Breast epithelium (tissue), 4 donors: Measurements from ENCODE around the gene C1RL. TPM values are rescaled to one million over a fixed set of nuclear protein-coding genes. Genes with fewer than 3 reads are reported as not detected.

Experiments used
- DNase-seq, 2 donors: peaks; one replicate each; pipeline ENCODE4 v3.0.0-alpha.2; 2019; ENCODE audit warnings: low spot score in 2 of 2
- H3K27ac ChIP-seq, 2 donors: fragments of 200-600 bp; sonication (generic) in 1 of 2; one replicate each; pipeline ENCODE4 v1.5.1; 2016 to 2019; ENCODE audit warnings: mild to moderate bottlenecking in 1 of 2
- H3K27me3 ChIP-seq, 2 donors: fragments of 200-600 bp; sonication (generic) in 1 of 2; one replicate each; pipeline versions ENCODE4 v1.5.1 to v1.6.0; 2017 to 2019; ENCODE audit warnings: control low read depth in 1 of 2, mild to moderate bottlenecking in 1 of 2
- H3K36me3 ChIP-seq: fragments of 200-600 bp; one replicate; pipeline ENCODE4 v1.5.1; 2019
- H3K4me1 ChIP-seq, 2 donors: fragments of 200-600 bp; sonication (generic); one replicate each; pipeline ENCODE4 v1.5.1; 2016 to 2019; ENCODE audit warnings: control low read depth in 1 of 2
- H3K4me3 ChIP-seq, 3 donors: fragments of 200-600 bp; sonication (generic); 1 replicate in 2 of 3; 2 replicates in 1 of 3; pipeline ENCODE4 v1.5.1; 2016 to 2019; ENCODE audit warnings: mild to moderate bottlenecking in 3 of 3, moderate library complexity in 2 of 3
- H3K9me3 ChIP-seq, 2 donors: fragments of 200-600 bp; sonication (generic) in 1 of 2; one replicate each; pipeline ENCODE4 v1.5.1; 2016 to 2019; ENCODE audit warnings: control low read depth in 1 of 2
- POLR2A ChIP-seq: fragments of 450-650 bp; IDR thresholded peaks from one replicate; pipeline ENCODE4 v1.6.1; 2016; ENCODE audit warnings: antibody characterized with exemption, mild to moderate bottlenecking, moderate library complexity
- POLR2AphosphoS5 ChIP-seq, 3 donors: sonication (generic); formaldehyde crosslinking; IDR thresholded peaks; one replicate each; pipeline ENCODE4 v1.6.1; 2017; ENCODE audit warnings: antibody characterized with exemption in 3 of 3
- intact Hi-C: fragments of 100-400 bp; cut with DNase I; formaldehyde crosslinking; loops from one replicate; pipeline ENCODE4 v1.15.1; 2023; ENCODE audit warnings: low total_unique reads
- total RNA-seq, 3 donors: library from RNA; depleted of rRNA; stranded (reverse); fragments of >200 nt; gene quantifications; one replicate each; pipeline ENCODE4 v1.1.0, GENCODE V29; 2016
- TF ChIP-seq, protein P1 (sequence below), 3 donors: fragments of 450-650 bp; IDR thresholded peaks; one replicate each; pipeline ENCODE4 v1.5.1; 2016 to 2017; ENCODE audit warnings: antibody characterized with exemption in 3 of 3, mild to moderate bottlenecking in 3 of 3, moderate library complexity in 3 of 3

C1RL gene
- total RNA-seq, 3 donors from 2014 or later: 80.6 to 138 (median 124) TPM

- Histone ChIP-seq H3K9me3 (no peaks in the 10 kb centered on the region), H3K27ac (peak overlapping the region in 1 of 2 donors; percentile 56), H3K4me1 (peaks cover 0 to 3% of the 10 kb centered on the region in 2 donors), H3K36me3 (no peaks in the 10 kb centered on the region), H3K4me3 (no peak overlapping the region), H3K27me3 (no peaks in the 10 kb centered on the region)
- no peak for DNase-seq
- intact Hi-C loops: no loop called here
- TF ChIP-seq, protein P1, sequence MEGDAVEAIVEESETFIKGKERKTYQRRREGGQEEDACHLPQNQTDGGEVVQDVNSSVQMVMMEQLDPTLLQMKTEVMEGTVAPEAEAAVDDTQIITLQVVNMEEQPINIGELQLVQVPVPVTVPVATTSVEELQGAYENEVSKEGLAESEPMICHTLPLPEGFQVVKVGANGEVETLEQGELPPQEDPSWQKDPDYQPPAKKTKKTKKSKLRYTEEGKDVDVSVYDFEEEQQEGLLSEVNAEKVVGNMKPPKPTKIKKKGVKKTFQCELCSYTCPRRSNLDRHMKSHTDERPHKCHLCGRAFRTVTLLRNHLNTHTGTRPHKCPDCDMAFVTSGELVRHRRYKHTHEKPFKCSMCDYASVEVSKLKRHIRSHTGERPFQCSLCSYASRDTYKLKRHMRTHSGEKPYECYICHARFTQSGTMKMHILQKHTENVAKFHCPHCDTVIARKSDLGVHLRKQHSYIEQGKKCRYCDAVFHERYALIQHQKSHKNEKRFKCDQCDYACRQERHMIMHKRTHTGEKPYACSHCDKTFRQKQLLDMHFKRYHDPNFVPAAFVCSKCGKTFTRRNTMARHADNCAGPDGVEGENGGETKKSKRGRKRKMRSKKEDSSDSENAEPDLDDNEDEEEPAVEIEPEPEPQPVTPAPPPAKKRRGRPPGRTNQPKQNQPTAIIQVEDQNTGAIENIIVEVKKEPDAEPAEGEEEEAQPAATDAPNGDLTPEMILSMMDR (IDR thresholded peaks at IDR 0.05): no peak
- no peak for TF ChIP-seq POLR2A
- TF ChIP-seq POLR2AphosphoS5 (IDR thresholded peaks at IDR 0.05): no peak
These were observed 33.5 kb downstream of the C1RL start for GRCh38 chr12:7075518-7075917.

- Histone ChIP-seq H3K4me1 (peaks cover 0 to 2% of the 10 kb centered on the region in 2 donors), H3K27ac (no peak overlapping the region), H3K4me3 (no peak overlapping the region), H3K27me3 (no peaks in the 10 kb centered on the region), H3K9me3 (no peaks in the 10 kb centered on the region), H3K36me3 (no peaks in the 10 kb centered on the region)
- intact Hi-C loops: no loop called here
- no peak for TF ChIP-seq POLR2A
- TF ChIP-seq POLR2AphosphoS5 (IDR thresholded peaks at IDR 0.05): no peak
- TF ChIP-seq, protein P1 (IDR thresholded peaks at IDR 0.05): no peak
- no peak for DNase-seq
These were observed 35.1 kb downstream of the C1RL start for GRCh38 chr12:7073946-7074345.

DNA sequence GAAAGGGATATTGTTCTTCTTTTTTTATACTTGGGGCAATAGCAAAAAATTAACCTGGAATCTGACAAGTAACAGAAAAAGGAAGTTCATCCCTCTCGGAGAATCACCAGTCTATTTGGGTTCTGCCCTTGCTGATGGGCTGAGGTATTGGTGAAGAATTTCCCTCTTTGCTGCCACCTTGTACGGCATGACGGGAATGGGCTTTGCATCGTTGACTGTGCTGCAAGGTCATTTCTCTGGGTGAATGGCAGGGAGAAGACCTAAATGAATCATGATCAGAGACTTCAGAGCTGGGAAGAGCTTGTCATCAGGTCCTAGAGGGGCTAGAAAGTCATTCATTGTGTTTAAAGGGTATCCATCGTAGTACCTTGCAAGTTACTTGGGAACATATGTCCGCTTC lies 36.5 kb downstream of the C1RL start:
- H3K36me3 ChIP-seq: no peaks in the 10 kb centered on the region
- intact Hi-C loops: no loop called here
- no peaks in the 10 kb centered on the region for H3K4me1 ChIP-seq
- no peaks in the 10 kb centered on the region for H3K9me3 ChIP-seq
- no peak overlapping the region for H3K4me3 ChIP-seq
- H3K27ac ChIP-seq: no peak overlapping the region
- DNase-seq: no peak
- no peaks in the 10 kb centered on the region for H3K27me3 ChIP-seq
- TF ChIP-seq, protein P1 (IDR thresholded peaks at IDR 0.05): no peak
- TF ChIP-seq POLR2A (no peak), POLR2AphosphoS5 (IDR thresholded peaks at IDR 0.05) (no peak)

DNA sequence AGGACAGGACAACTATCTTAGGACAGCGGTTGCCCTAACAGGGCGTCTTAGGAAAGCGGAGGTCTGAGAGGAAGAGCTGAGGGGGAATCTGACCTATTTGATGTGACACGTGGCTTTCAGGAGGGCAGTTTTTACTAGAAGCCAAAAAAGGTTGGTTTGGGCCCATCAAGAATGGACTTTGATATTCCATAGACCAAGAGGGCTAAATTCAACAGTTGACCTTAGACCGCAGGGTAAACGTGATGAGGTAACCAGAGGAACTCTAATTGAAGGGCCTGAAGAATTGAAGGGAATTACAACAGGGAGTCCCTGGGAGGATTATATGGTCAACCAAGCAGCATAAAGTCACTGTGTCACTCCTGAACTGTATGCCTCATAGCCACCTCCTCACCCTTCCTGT lies 37.0 kb downstream of the C1RL start:
- no peak overlapping the region for H3K4me3 ChIP-seq
- intact Hi-C loops: no loop called here
- H3K9me3 ChIP-seq: no peaks in the 10 kb centered on the region

GRCh38 chr12:7069386-7069785 lies 39.6 kb downstream of the C1RL start:
- Histone ChIP-seq H3K36me3 (no peaks in the 10 kb centered on the region), H3K27ac (no peak overlapping the region), H3K4me3 (no peak overlapping the region), H3K9me3 (no peaks in the 10 kb centered on the region), H3K4me1 (no peaks in the 10 kb centered on the region), H3K27me3 (no peaks in the 10 kb centered on the region)
- no peak for DNase-seq
- intact Hi-C loops: no loop called here
- TF ChIP-seq, protein P1 (IDR thresholded peaks at IDR 0.05): no peak
- no peak for TF ChIP-seq POLR2A
- TF ChIP-seq POLR2AphosphoS5 (IDR thresholded peaks at IDR 0.05): no peak

More for the DNA sequence above, 37.0 kb downstream of the C1RL start:
- no peaks in the 10 kb centered on the region for H3K4me1 ChIP-seq
- no peaks in the 10 kb centered on the region for H3K27me3 ChIP-seq
- TF ChIP-seq POLR2A: no peak
- TF ChIP-seq, protein P1 (IDR thresholded peaks at IDR 0.05): no peak
- H3K36me3 ChIP-seq: no peaks in the 10 kb centered on the region
- H3K27ac ChIP-seq: no peak overlapping the region
- DNase-seq: no peak
